Measurements from ENCODE around the gene AOAH. TPM values are rescaled to one million over a fixed set of nuclear protein-coding genes. Genes with fewer than 3 reads are reported as not detected.
A peak's percentile ranks its signal among the peaks of the same experiment; 100 is the strongest.

Gene AOAH
- total and polyA plus RNA-seq, 2 donors (not counting 3 experiments of a cell fraction or from before 2014, with no cell fraction given), result not detected

- Histone ChIP-seq H3K27me3 (ENCODE audit: control insufficient read depth in 2 of 2, insufficient read depth in 2 of 2, low read length in 2 of 2) (peaks cover 8 to 23% of the 10 kb centered on the region in 2 experiments), H3K4me3 (replicated peaks in 1 of 3; ENCODE audit: insufficient read depth in 1 of 3, low read depth in 1 of 3, low read length in 3 of 3) (no peak overlapping the region), H3K27ac (ENCODE audit: insufficient read depth, low read depth, low read length) (no peak overlapping the region), H3K36me3 (ENCODE audit: control insufficient read depth in 2 of 2, extremely low read depth in 1 of 2, insufficient read depth in 2 of 2, low read length in 2 of 2) (no peaks in the 10 kb centered on the region), H3K4me2 (ENCODE audit: insufficient read depth, low read length) (no peak overlapping the region), H2AFZ (ENCODE audit: low read depth, low read length) (no peak overlapping the region), H3K9ac (replicated peaks; ENCODE audit: extremely low read depth, insufficient read depth, low read length) (no peak overlapping the region), H4K20me1 (replicated peaks; ENCODE audit: control insufficient read depth, extremely low read depth, insufficient read depth, low read length) (no peaks in the 10 kb centered on the region), H3K4me1 (ENCODE audit: control insufficient read depth, extremely low read depth, insufficient read depth, low read length) (no peaks in the 10 kb centered on the region), H3K9me1 (replicated peaks; ENCODE audit: control insufficient read depth, extremely low read depth, insufficient read depth, low read length) (no peaks in the 10 kb centered on the region), H3K9me3 (replicated peaks; ENCODE audit: control insufficient read depth, insufficient read depth, low read length) (no peaks in the 10 kb centered on the region), H3K79me2 (ENCODE audit: control insufficient read depth, insufficient read depth, low read length) (no peaks in the 10 kb centered on the region)
- dilution Hi-C loops (cut with MboI; ENCODE audit: extremely low pct_ligation_motif_present, low sequenced_read_pairs), result no loop called here
- FAIRE-seq, result no peak
- CTCF ChIA-PET, result interaction anchor here (4.9 to 8.3 kb wide), 3 partner anchors 180 to 709 kb away, joined by 103 to 182 read pairs (median 165); no protein-coding TSS in a partner anchor
- DNase-seq (ENCODE audit: low read depth, low spot score), result no peak
- TF ChIP-seq POLR2A (IDR thresholded peaks at IDR 0.05; ENCODE audit: low read depth, low read length), result no peak
- no peak for TF ChIP-seq FOS (IDR thresholded peaks at IDR 0.05; ENCODE audit: borderline replicate concordance, insufficient read depth, low read length)
- no peak for TF ChIP-seq MYC (IDR thresholded peaks at IDR 0.05; ENCODE audit: low read depth, low read length)
- BruUV-seq (replicated peaks), result no TSS peak
- intact Hi-C loops (cut with micrococcal nuclease), result no loop called here
- POLR2A ChIA-PET, result no interaction called here
These were observed 233.0 kb downstream of the AOAH start for GRCh38 chr7:36491317-36491716.

DNA sequence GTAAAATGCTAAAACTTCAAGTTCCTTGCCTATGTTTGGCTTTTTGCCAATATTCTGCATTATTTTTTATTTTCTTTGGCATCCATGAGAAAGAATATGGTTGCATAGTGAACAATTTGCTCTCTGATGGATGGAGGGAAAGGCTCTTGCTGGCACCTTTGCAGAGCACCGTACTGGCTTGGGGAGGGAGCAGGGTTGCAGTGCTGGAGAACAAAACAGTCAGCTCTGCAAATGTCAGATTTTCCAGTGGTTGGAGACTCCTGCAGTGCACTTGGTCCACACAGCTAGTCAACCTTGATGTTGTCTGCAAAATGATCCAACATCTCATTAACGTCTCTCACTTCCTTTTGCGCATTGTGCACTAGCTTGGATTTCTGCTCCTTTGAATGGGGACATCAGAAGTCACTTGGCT lies 233.9 kb downstream of the AOAH start:
- H3K79me2 ChIP-seq (ENCODE audit: control insufficient read depth, insufficient read depth, low read length), result no peaks in the 10 kb centered on the region
- H3K4me3 ChIP-seq (replicated peaks in 1 of 3; ENCODE audit: insufficient read depth in 1 of 3, low read depth in 1 of 3, low read length in 3 of 3), result no peak overlapping the region
- intact Hi-C loops (cut with micrococcal nuclease) (no loop called here), dilution Hi-C loops (cut with MboI; ENCODE audit: extremely low pct_ligation_motif_present, low sequenced_read_pairs) (no loop called here)
- H3K4me1 ChIP-seq (ENCODE audit: control insufficient read depth, extremely low read depth, insufficient read depth, low read length), result no peaks in the 10 kb centered on the region
- no TSS peak for BruUV-seq (replicated peaks)
- H3K27me3 ChIP-seq (ENCODE audit: control insufficient read depth in 2 of 2, insufficient read depth in 2 of 2, low read length in 2 of 2), result peaks cover 8 to 23% of the 10 kb centered on the region in 2 experiments
- no peaks in the 10 kb centered on the region for H4K20me1 ChIP-seq (replicated peaks; ENCODE audit: control insufficient read depth, extremely low read depth, insufficient read depth, low read length)
- H3K36me3 ChIP-seq (ENCODE audit: control insufficient read depth in 2 of 2, extremely low read depth in 1 of 2, insufficient read depth in 2 of 2, low read length in 2 of 2), result no peaks in the 10 kb centered on the region
- H3K27ac ChIP-seq (ENCODE audit: insufficient read depth, low read depth, low read length), result no peak overlapping the region
- DNase-seq (ENCODE audit: low read depth, low spot score) (peak; percentile 6), FAIRE-seq (no peak)
- POLR2A ChIA-PET, result no interaction called here
- TF ChIP-seq MYC (IDR thresholded peaks at IDR 0.05; ENCODE audit: low read depth, low read length), result no peak
- no peak for TF ChIP-seq GATA2 (IDR thresholded peaks at IDR 0.05; ENCODE audit: insufficient read depth, insufficient read length, low read depth, low read length)
- TF ChIP-seq CTCF (IDR thresholded peaks at IDR 0.05; ENCODE audit: extremely low read depth in 1 of 2, insufficient read depth in 1 of 2, low read depth in 1 of 2, low read length in 2 of 2), result no peak
- no peak for TF ChIP-seq FOS (IDR thresholded peaks at IDR 0.05; ENCODE audit: borderline replicate concordance, insufficient read depth, low read length)
- no peak for TF ChIP-seq POLR2A (IDR thresholded peaks at IDR 0.05; ENCODE audit: low read depth, low read length)
- no peak for TF ChIP-seq EZH2 (IDR thresholded peaks at IDR 0.05; ENCODE audit: borderline replicate concordance, low read depth, low read length, severe bottlenecking)
- no peak for TF ChIP-seq JUN (IDR thresholded peaks at IDR 0.05; ENCODE audit: borderline replicate concordance, insufficient read depth, insufficient read length, low read depth)
- TF ChIP-seq, protein P1, sequence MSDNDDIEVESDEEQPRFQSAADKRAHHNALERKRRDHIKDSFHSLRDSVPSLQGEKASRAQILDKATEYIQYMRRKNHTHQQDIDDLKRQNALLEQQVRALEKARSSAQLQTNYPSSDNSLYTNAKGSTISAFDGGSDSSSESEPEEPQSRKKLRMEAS (IDR thresholded peaks at IDR 0.05; ENCODE audit: insufficient read depth, insufficient read length), result no peak
- no peak for TF ChIP-seq POLR2AphosphoS5 (IDR thresholded peaks at IDR 0.05; ENCODE audit: insufficient read depth, low read depth, low read length)
- no peaks in the 10 kb centered on the region for H3K9me1 ChIP-seq (replicated peaks; ENCODE audit: control insufficient read depth, extremely low read depth, insufficient read depth, low read length)
- no peaks in the 10 kb centered on the region for H3K9me3 ChIP-seq (replicated peaks; ENCODE audit: control insufficient read depth, insufficient read depth, low read length)
- no peak overlapping the region for H3K4me2 ChIP-seq (ENCODE audit: insufficient read depth, low read length)
- no peak overlapping the region for H2AFZ ChIP-seq (ENCODE audit: low read depth, low read length)
- no peak overlapping the region for H3K9ac ChIP-seq (replicated peaks; ENCODE audit: extremely low read depth, insufficient read depth, low read length)
- CTCF ChIA-PET, result interaction anchor here (0.8 to 8.3 kb wide), 7 partner anchors 49 to 714 kb away, joined by 5 to 182 read pairs (median 6); no protein-coding TSS in a partner anchor

All from endothelial cell of umbilical vein (primary cell).